Left lobe of liver (tissue), 2 donors: ENCODE measurements around the gene PLCG1. TPM values are rescaled to one million over a fixed set of nuclear protein-coding genes. Genes with fewer than 3 reads are reported as not detected.
A peak's percentile ranks its signal among the peaks of the same experiment; 100 is the strongest.
"Not testable (repeated sequence)": the region's sequence is repeated elsewhere in the genome, so short reads cannot be mapped to it uniquely, and the experiment has no call there.

Experiments used
- ATAC-seq: fragments of 200-7000 bp; cut with Tn5 transposase; one replicate; pipeline ENCODE4 v1.9.1; 2020; ENCODE audit warnings: mild to moderate bottlenecking, moderate library complexity
- DNase-seq: peaks from one replicate; pipeline ENCODE4 v3.0.0-alpha.2; 2020; ENCODE audit warnings: low spot score
- total RNA-seq: library from RNA; stranded (reverse); gene quantifications from one replicate; pipeline ENCODE4 v1.2.1, GENCODE V29; 2021
- donor health status: DM: no; HTN: no; CAD: no; lungs with moderate emphysema.
- donor health status: DM: no; HTN: yes; CAD: no.

PLCG1 gene
- total RNA-seq, 1 donor from 2014 or later: 17.5 TPM

- no peak for DNase-seq
- peak; percentile 15 for ATAC-seq
Observed at GRCh38 chr20:41124451-41125094, 12.8 kb upstream of the PLCG1 start.

GRCh38 chr20:41125530-41126457 lies 11.5 kb upstream of the PLCG1 start:
- peak; percentile 84 for DNase-seq

GRCh38 chr20:41126719-41127118 lies 10.6 kb upstream of the PLCG1 start:
- DNase-seq: no peak
- ATAC-seq: no peak

More at GRCh38 chr20:41125530-41126457, 11.5 kb upstream of the PLCG1 start:
- ATAC-seq: peak; percentile 96

- DNase-seq: not testable (repeated sequence)
Observed at GRCh38 chr20:41128317-41128716, 9.0 kb upstream of the PLCG1 start.

GRCh38 chr20:41131594-41132387 lies 5.6 kb upstream of the PLCG1 start:
- DNase-seq: peak; percentile 18

More at GRCh38 chr20:41128317-41128716, 9.0 kb upstream of the PLCG1 start:
- not testable (repeated sequence) for ATAC-seq

GRCh38 chr20:41132388-41132775 lies 5.0 kb upstream of the PLCG1 start:
- not testable (repeated sequence) for ATAC-seq, DNase-seq

More at GRCh38 chr20:41131594-41132387, 5.6 kb upstream of the PLCG1 start:
- no peak for ATAC-seq

- peak; percentile 39 for DNase-seq
- ATAC-seq: no peak
Observed at GRCh38 chr20:41133709-41134361, 3.5 kb upstream of the PLCG1 start.

- ATAC-seq: no peak
- no peak for DNase-seq
Observed at GRCh38 chr20:41134362-41135186, 2.8 kb upstream of the PLCG1 start.

- DNase-seq (no peak), ATAC-seq (peak; percentile 40)
Observed at GRCh38 chr20:41135187-41135887, 2.0 kb upstream of the PLCG1 start.

GRCh38 chr20:41135888-41136679 lies 1.3 kb upstream of the PLCG1 start:
- DNase-seq (no peak), ATAC-seq (no peak)

- DNase-seq (peak; percentile 74), ATAC-seq (no peak)
Observed at GRCh38 chr20:41137614-41138474, 501 bp downstream of the PLCG1 start.

- ATAC-seq: no peak
- DNase-seq: no peak
Observed at GRCh38 chr20:41138475-41139226, 1.3 kb downstream of the PLCG1 start.

GRCh38 chr20:41139227-41140093 lies 2.1 kb downstream of the PLCG1 start:
- DNase-seq: no peak
- ATAC-seq: no peak

GRCh38 chr20:41140226-41141133 lies 3.1 kb downstream of the PLCG1 start:
- DNase-seq (no peak), ATAC-seq (no peak)
